Ureter (tissue), 1 donor: Measurements from ENCODE around the gene ARHGAP8. TPM values are rescaled to one million over a fixed set of nuclear protein-coding genes. Genes with fewer than 3 reads are reported as not detected.

Experiments used
- DNase-seq: peaks from one replicate; pipeline ENCODE4 v3.0.0-alpha.2; 2020; ENCODE audit warnings: low spot score
- total RNA-seq: library from RNA; stranded (reverse); gene quantifications from one replicate; pipeline ENCODE4 v1.2.4, GENCODE V29; 2023
- donor health status: DM: yes; HTN: yes; CAD: no.

The ARHGAP8 gene
- total RNA-seq = 33.7 TPM

DNA sequence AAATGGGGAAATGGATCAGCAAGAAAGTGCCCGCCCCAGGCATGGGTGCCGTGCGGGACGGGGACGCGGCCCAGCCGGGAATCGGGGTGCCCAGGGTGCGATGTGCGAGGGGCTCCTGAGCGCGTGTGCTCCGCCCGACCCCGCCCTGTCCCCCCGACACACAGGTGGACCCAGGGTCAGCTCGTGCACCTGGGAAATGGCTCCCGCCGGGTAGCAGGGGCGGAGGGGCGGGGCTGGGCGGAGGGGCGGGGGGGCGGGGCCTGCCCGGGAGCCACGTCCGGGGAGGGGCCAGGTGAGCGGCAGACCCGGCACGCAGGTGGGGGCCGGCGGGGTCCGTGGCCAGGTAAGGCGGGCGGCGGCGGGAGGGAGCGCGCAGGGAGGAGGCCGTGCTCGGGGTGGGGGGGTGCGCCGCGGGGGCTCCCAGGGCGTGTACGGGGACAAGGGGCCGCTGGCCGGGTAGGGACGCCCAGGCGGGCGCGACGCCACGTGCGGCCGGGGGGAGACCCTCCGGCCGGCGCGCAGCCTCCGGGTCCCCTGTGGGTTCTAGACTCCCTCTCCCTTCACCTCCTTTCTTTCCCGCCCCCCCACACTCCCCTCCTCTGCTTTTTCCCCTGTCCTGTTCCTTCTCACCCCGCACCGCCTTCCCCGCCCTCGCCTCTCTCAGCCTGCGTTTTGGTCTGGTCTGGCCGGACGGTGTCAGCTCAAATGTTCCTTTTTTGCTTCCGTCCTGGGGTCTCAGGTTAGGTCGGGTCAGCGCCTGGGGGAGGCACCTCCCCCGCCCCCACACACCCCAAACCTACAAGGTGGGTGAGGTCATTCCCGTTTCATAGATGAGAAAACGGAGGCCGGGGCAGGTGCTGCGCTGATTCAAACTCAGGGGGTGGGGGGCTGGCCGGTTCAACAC, at the start of gene ARHGAP8:
TSS of gene ARHGAP8 (plus strand) at position 291 of the 904 bp plus-strand sequence. CDS start 33,953 bp downstream, outside the sequence.
- no peak for DNase-seq

GRCh38 chr22:44703255-44703870, 49.0 kb upstream of the ARHGAP8 start:
- DNase-seq = no peak

- DNase-seq = no peak
These were observed 48.0 kb upstream of the ARHGAP8 start for GRCh38 chr22:44704159-44705021.

DNA sequence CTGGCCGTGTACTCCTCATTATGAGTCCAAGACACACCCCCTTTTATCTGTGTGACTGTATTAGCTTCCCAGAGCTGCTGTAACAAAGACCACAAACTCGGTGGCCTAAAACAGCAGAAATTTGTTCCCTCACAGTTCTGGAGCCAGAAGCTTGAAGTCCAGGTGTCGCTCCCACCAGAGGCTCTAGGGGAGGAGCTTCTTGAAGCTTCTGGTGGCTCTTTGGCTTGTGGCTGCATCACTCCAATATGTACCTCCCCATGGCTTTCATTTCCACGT, 47.4 kb upstream of the ARHGAP8 start:
- DNase-seq = no peak

DNA sequence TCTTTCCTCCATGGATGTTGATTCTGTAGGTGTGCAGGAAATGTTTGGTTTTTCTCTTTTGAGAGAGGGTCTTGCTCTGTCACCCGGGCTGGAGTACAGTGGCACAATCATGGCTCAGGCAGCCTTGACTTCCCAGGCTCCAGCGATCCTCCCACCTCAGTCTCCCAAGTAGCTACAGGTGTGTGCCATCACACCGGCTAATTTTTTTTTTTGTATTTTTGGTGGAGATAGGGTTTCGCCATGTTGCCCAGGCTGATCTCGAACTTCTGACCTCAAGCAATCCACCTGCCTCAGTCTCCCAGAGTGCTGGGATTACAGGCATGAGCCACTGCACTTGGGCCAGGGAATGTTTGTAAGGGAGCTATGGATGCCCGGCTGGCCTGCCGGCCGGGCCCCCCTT, 45.9 kb upstream of the ARHGAP8 start:
- DNase-seq = no peak

- DNase-seq = no peak
These were observed 45.2 kb upstream of the ARHGAP8 start for GRCh38 chr22:44707178-44707577.

DNA sequence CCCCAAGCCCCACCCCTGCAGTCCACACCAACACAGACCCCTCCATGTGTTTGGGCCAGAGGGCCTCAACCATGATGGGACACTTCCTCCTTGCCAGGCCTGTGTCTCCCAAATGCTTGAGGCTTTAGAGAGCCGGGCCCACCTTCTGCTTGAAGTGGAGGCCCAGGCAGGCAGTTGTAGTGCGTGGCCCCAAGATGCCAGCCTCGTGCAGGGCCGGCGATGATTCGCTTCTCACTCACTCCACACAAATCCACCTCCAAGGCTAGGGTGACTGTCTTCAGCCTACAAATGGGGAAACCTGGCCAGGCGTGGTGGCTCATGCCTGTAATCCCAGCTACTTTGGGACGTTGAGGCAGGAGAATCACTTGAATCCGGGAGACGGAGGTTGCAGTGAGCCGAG, 44.6 kb upstream of the ARHGAP8 start:
- DNase-seq = no peak

DNA sequence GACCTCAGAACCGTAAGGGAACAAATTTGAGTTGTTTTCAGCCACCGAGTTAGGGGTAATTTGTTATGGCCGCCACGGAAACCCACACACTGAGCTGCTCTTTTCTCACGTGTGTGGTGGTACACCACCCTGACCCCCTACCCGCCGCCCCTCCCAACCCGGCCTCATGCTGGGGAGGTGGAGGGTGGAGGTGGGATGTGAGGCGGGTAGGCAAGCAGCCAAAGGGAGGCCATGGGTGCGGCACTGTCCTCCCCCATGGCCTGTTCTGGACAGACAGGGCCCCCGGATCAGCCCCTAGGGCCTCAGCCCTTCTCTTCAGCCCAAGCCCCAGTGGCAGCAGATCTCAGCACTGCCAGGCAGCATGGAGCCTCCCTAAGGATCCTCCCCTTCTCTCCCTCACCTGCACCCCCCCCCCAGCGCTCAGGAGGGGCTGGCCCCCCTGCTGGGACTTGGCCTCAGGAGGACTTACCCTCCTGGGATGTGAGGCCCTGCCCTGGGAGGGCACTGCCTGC, 42.4 kb upstream of the ARHGAP8 start:
- DNase-seq = no peak

DNA sequence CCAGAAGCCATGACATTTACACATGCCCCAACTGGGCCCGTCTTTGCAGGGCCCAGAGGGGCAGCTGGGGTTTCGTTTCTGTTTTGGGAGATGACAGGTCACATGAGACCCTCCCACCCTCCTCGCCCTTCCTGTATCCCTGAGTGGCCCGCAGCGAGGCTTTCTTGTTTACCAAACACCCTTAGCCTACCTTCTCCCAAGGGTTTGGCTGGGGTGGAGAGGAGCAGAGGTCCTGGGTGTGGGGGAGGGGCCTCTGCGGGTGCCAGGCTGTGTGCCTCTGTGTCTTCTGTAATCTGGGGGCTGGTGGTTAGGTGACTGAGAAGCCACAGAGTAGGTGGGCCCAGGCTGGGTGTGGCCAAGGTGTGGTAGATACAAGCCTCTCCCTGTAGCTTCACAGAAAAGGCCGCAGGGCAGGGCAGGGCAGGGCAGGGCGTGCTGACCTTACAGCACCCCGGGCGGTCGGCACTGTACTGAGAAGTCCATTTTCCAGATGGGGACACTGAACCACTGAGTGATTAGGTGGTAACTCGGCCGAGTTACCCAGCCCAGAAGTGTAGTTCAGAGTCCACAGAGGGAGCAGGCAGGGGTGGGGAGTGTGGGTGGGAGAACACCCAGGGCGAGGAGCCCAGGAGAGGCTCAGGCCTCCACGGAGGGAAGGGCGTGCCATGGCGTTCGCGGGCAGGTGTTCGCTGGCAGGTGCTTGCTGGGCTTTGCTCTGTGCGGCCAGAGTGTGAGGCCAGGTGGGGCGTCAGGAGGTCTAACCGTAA, 41.7 kb upstream of the ARHGAP8 start:
- DNase-seq = no peak

- no peak for DNase-seq
These were observed 41.2 kb upstream of the ARHGAP8 start for GRCh38 chr22:44711241-44711560.

DNA sequence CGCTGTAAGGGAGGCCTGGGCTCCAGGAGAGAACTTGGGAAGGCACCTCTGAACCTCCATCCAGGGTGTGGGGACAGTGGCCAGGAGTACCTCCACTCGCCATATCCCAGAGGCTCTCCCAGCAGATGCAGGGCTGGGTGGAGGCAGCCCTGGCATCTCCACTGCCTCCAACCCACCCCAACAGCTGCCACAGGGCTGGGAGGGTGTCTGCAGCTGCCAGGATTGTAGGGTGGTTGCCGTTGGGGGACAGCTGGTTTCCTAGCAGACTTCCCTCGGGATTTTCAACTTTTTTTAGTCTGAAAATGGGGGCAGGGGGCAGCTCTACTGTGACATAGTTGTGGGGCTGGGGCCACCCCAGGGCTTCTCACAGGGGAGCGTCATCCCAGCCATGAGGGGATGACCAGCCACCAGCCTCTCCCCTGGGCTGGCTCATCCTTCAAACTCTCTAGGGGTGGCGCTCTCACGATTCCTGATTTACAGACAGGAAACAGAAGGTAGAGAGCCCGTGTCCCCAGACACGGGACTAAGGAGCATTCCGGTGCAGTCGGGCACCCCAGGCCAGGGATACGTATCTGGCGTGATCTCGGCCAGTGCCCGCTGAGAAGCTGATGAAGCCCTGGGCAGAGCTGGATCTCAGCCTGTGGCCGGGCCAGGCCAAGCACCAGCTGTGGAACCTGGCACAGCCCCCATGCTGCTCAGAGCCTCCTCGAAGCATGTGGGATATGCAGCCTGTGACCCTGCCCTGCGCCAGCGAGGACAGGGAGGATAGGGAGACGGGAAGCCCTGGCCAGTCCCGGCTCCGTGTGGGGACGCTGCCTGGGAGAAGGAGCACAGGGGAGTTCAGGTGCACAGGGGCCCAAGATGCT, 40.5 kb upstream of the ARHGAP8 start:
- no peak for DNase-seq

DNA sequence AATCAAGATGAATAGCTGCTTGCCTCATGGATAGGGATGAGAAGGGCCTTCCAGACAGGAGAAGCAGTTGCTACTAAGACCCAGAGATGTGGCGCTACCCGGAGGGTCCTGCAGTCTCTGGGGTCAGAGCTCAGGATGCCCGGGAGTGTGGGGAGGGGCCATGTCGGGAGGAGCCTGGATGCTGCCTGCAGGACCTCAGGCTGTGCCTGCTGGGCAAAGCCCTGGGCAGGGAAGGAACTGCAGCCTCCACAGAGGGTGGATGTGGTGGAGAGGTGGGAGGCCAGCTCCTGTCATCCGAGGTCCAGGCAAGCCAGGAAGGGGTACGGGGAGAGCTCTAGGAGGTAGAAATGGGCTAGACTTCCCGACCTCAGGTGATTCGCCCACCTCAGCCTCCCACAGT, 39.4 kb upstream of the ARHGAP8 start:
- no peak for DNase-seq

DNA sequence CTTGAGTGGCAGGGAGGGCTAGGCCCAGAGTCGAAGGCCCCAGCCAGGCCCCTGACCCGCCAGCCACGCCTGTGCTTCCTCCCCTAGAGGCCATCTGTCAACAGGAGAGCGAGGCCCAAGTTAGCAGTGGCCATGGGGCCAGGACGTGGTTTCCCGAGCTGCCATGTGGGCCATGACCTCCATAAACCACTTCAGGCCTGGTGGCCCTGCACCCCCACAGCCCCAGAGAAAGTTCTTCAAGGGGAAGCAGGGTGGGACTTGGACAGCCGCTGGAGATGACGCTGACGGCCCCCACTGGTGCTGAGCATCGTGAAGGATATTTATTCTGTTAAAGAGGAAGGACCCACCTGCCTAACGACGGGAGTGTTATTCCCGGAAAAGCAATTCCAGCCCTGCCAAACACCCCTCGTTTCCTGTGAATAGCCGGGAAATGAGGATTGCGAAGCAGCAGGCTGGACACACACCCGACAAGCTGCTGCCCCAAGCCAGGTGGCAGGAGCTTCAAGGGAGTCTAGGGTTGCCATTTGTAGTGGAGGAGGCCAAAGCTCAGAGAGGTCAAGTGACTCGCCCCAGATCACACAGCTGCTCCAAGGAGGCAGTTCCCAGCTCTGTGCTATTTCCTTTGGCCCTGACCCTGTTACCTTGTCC, 37.5 kb upstream of the ARHGAP8 start:
- DNase-seq = no peak

- DNase-seq = no peak
These were observed 34.0 kb upstream of the ARHGAP8 start for GRCh38 chr22:44718418-44718817.

DNA sequence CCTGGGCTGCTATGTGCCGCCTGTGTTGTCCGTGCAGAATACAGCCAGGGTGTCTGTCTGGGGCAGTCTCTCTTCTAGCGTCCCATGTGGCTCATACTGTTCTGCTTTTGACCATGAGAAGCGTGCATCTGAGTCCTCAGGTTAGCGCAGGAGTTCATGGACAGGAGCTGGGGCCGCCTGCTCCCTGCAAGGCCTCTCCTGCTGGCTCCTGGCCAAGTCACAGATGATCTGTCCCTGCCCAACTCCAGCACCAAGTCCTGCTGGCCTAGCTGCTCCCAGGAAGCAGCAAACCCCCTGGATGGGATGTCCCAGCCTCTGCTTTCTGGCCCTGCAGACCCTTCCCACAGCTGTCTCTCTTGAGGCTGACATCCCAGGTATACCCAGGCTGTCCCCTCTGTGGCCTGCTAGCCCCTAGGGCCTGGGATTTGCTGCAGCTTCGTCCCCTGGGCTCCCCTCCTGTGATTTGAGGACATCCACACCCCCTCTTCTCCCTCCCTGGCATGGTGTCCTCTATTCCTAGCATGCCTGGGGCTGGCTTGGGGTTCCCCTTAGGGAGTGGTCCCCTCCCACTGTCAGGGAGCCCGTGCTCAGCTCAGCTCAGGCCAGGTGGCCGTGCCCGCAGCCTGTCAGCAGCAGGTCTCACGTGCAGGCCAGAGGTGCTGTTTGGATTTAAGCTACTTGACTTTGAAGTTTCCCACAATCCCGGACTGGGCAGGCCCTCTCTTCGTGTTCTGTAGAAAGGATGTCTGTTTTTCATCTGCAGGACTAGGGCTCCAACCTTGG, 32.6 kb upstream of the ARHGAP8 start:
- DNase-seq = no peak

GRCh38 chr22:44721213-44721612, 31.2 kb upstream of the ARHGAP8 start:
- DNase-seq = no peak

DNA sequence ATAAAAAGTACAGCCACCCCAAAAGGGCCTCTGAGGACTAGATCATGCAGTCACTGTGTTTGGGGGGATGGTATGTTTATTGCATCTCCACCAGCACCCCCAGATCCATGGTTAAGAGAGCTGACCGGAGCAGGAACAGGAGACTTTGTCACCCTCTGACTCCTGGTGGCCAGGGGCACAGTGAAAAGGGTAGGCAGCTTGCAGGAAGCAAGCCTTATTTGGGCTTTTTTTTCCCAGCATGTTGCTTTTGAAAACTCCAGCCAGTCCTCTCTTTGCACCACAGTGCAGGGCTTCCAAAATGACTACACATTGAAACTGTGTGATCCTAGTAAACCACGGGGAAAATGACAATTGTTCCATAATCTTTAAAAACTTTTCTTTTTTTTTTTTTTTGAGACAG, 29.8 kb upstream of the ARHGAP8 start:
- DNase-seq = no peak

- no peak for DNase-seq
These were observed 28.6 kb upstream of the ARHGAP8 start for GRCh38 chr22:44723801-44724200.

- no peak for DNase-seq
These were observed 28.0 kb upstream of the ARHGAP8 start for GRCh38 chr22:44724416-44724815.
